AG09309 (cell line): ENCODE results near the gene FUZ.

Experiments
- DNase-seq: peaks from one replicate; pipeline ENCODE4 v3.0.0-alpha.2; 2010; ENCODE audit warnings: low read depth
- H3K4me3 ChIP-seq: 2 replicates; pipeline ENCODE4 v1.5.1; 2011; ENCODE audit warnings: mild to moderate bottlenecking, low read depth, low read length, moderate library complexity; ENCODE audit not compliant: control insufficient read depth
- CTCF ChIP-seq: IDR thresholded peaks from 2 replicates; pipeline ENCODE4 v1.5.1; 2011; ENCODE audit warnings: mild to moderate bottlenecking, low read depth, low read length, inconsistent platforms; ENCODE audit not compliant: insufficient read depth, control insufficient read depth; ENCODE audit errors: missing control alignments

Gene FUZ

GRCh38 chr19:49814010-49814409 lies 918 bp upstream of the FUZ start:
- no peak for DNase-seq
- peak overlapping the region; percentile 90; the same call in 1 of the 2 replicates for H3K4me3 ChIP-seq
- no peak for TF ChIP-seq CTCF

- no peak for TF ChIP-seq CTCF
- no peak for DNase-seq
- H3K4me3 ChIP-seq = peak overlapping the region; percentile 90
These were observed 568 bp downstream of the FUZ start for GRCh38 chr19:49812452-49812996.

- no peak for DNase-seq
- TF ChIP-seq CTCF = no peak
- H3K4me3 ChIP-seq = no peak overlapping the region
These were observed 1.8 kb downstream of the FUZ start for GRCh38 chr19:49811328-49811727.

- DNase-seq = no peak
- TF ChIP-seq CTCF = no peak
- no peak overlapping the region for H3K4me3 ChIP-seq
These were observed 3.1 kb downstream of the FUZ start for GRCh38 chr19:49809941-49810389.

- no peak for DNase-seq
- no peak for TF ChIP-seq CTCF
- peak overlapping the region; percentile 72 for H3K4me3 ChIP-seq
These were observed 3.7 kb downstream of the FUZ start for GRCh38 chr19:49809160-49809940.

- DNase-seq = peak; percentile 24
- no peak for TF ChIP-seq CTCF
- H3K4me3 ChIP-seq = peak overlapping the region; percentile 72
These were observed 4.4 kb downstream of the FUZ start for GRCh38 chr19:49808711-49809159.
